IPS DF 6.9 (cell line): ENCODE results near the gene DMAP1.

ENCODE experiments used
- DNase-seq: peaks from one replicate; pipeline ENCODE4 v3.0.0-alpha.2; 2013; ENCODE audit warnings: low read depth, low spot score
- H3K27ac ChIP-seq: one replicate; pipeline ENCODE4 v1.5.1; 2013; ENCODE audit warnings: low read length, control low read depth
- H3K27me3 ChIP-seq: 2 replicates; pipeline ENCODE4 v1.6.1; 2013; ENCODE audit warnings: mild to moderate bottlenecking, low read length; ENCODE audit not compliant: control insufficient read depth, insufficient read depth
- H3K36me3 ChIP-seq: 2 replicates; pipeline ENCODE4 v1.6.1; 2013; ENCODE audit warnings: low read length; ENCODE audit not compliant: control insufficient read depth, insufficient read depth
- H3K4me1 ChIP-seq: 2 replicates; pipeline ENCODE4 v1.6.1; 2013; ENCODE audit warnings: low read length; ENCODE audit not compliant: control insufficient read depth, insufficient read depth
- H3K4me3 ChIP-seq: 2 replicates; pipeline ENCODE4 v1.5.1; 2013; ENCODE audit warnings: mild to moderate bottlenecking, low read length
- H3K9me3 ChIP-seq: 2 replicates; pipeline ENCODE4 v1.6.1; 2013; ENCODE audit warnings: low read length, inconsistent platforms; ENCODE audit not compliant: control insufficient read depth, insufficient read depth
- WGBS: extraction: QIAGEN DNeasy Blood & Tissue Kit; methylation state at CpG from one replicate; pipeline ENCODE4 v1.1.7; 2013; ENCODE audit warnings: mixed read lengths, missing lambda C conversion rate; ENCODE audit not compliant: insufficient read length, insufficient coverage; 5-methylcytosine and 5-hydroxymethylcytosine counted together

DMAP1 gene

DNA sequence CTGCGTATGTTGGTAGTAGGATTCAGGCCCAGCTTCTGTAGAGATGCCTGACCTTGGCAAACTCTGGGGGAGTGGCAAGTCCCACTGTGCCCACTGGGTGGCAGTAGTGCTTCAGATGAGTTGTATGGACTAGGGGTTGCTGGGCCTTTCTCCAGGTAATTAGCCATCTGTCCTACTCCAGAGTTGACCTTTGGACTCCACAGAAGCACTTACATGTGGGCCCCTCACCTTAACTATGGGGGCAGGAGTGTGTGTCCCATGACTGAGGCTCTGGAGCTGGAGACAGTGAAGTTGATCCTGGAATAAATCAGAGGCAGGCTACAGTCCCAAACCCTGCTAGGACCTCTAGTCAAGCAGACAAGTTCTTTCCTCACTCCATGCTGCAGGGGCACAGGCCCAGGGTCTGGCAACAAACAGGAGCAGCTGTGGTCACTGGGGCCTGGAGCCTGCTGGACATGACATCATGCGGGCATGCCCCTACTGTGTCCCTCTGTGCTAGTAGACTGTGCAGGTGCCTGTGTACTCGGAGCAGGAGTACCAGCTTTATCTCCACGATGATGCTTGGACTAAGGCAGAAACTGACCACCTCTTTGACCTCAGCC, 4.6 kb downstream of the DMAP1 start:
- peaks cover 37% of the 10 kb centered on the region for H3K36me3 ChIP-seq
- H3K27ac ChIP-seq = no peak overlapping the region
- 0 out of 2 replicates have a peak, but pooled peaks cover 2% of the 10 kb centered on the region for H3K4me1 ChIP-seq
- WGBS = no CpG with 5 or more reads among the region's 4 CpGs
- H3K9me3 ChIP-seq = no peaks in the 10 kb centered on the region
- no peak overlapping the region for H3K4me3 ChIP-seq
- H3K27me3 ChIP-seq = no peaks in the 10 kb centered on the region
- peak; percentile 63 for DNase-seq

GRCh38 chr1:44218503-44219300, 5.4 kb downstream of the DMAP1 start:
- Histone ChIP-seq H3K27me3 (no peaks in the 10 kb centered on the region), H3K4me1 (0 out of 2 replicates have a peak, but pooled peaks cover 2% of the 10 kb centered on the region), H3K9me3 (no peaks in the 10 kb centered on the region), H3K36me3 (peaks cover 37% of the 10 kb centered on the region), H3K27ac (no peak overlapping the region), H3K4me3 (no peak overlapping the region)
- WGBS = no CpG with 5 or more reads among the region's 24 CpGs
- DNase-seq = no peak

GRCh38 chr1:44219301-44219626, 6.0 kb downstream of the DMAP1 start:
- no CpG with 5 or more reads among the region's 6 CpGs for WGBS
- H3K36me3 ChIP-seq = peaks cover 37% of the 10 kb centered on the region

GRCh38 chr1:44220001-44220751, 6.9 kb downstream of the DMAP1 start:
- no peaks in the 10 kb centered on the region for H3K9me3 ChIP-seq
- H3K27ac ChIP-seq = no peak overlapping the region
- peaks cover 35% of the 10 kb centered on the region for H3K36me3 ChIP-seq
- no peaks in the 10 kb centered on the region for H3K27me3 ChIP-seq
- no peaks in the 10 kb centered on the region for H3K4me1 ChIP-seq
- H3K4me3 ChIP-seq = no peak overlapping the region
- no peak for DNase-seq
- WGBS = no CpG with 5 or more reads among the region's 31 CpGs

More at GRCh38 chr1:44219301-44219626, 6.0 kb downstream of the DMAP1 start:
- Histone ChIP-seq H3K4me1 (no peaks in the 10 kb centered on the region), H3K27ac (no peak overlapping the region), H3K9me3 (no peaks in the 10 kb centered on the region), H3K27me3 (no peaks in the 10 kb centered on the region), H3K4me3 (no peak overlapping the region)
- no peak for DNase-seq

DNA sequence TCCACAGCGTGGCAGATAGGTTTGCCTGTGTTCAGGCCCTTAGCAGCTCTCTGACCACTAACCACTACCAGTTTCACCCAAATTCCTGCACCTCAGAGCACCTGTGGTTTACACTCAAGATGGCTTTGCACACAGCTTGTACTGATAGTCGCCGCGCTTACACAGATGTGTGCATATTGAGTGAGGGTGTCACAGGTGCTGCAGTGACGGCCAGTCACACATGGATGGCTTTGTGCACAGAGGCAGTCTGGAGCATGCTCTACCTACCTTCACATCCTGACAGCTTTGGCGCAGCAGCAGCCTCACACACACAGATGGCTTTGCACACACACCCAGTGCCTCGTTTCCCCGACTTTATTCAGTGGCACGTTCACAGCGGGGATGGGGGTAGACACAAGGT, 7.5 kb downstream of the DMAP1 start:
- Histone ChIP-seq H3K27me3 (no peaks in the 10 kb centered on the region), H3K9me3 (no peaks in the 10 kb centered on the region), H3K36me3 (peaks cover 33% of the 10 kb centered on the region), H3K4me3 (no peak overlapping the region), H3K27ac (no peak overlapping the region), H3K4me1 (no peaks in the 10 kb centered on the region)
- no peak for DNase-seq
- WGBS = no CpG with 5 or more reads among the region's 10 CpGs

GRCh38 chr1:44221769-44222168, 8.5 kb downstream of the DMAP1 start:
- Histone ChIP-seq H3K36me3 (peaks cover 32% of the 10 kb centered on the region), H3K27ac (no peak overlapping the region), H3K4me3 (no peak overlapping the region), H3K9me3 (no peaks in the 10 kb centered on the region), H3K4me1 (no peaks in the 10 kb centered on the region), H3K27me3 (no peaks in the 10 kb centered on the region)
- no peak for DNase-seq
- no CpG with 5 or more reads among the region's 23 CpGs for WGBS

- peaks cover 32% of the 10 kb centered on the region for H3K36me3 ChIP-seq
- H3K27me3 ChIP-seq = no peaks in the 10 kb centered on the region
- no peak overlapping the region for H3K4me3 ChIP-seq
- DNase-seq = no peak
- no CpG with 5 or more reads among the region's 5 CpGs for WGBS
- no peaks in the 10 kb centered on the region for H3K4me1 ChIP-seq
- no peaks in the 10 kb centered on the region for H3K9me3 ChIP-seq
- H3K27ac ChIP-seq = no peak overlapping the region
Observed at GRCh38 chr1:44222397-44223186, 9.3 kb downstream of the DMAP1 start.

DNA sequence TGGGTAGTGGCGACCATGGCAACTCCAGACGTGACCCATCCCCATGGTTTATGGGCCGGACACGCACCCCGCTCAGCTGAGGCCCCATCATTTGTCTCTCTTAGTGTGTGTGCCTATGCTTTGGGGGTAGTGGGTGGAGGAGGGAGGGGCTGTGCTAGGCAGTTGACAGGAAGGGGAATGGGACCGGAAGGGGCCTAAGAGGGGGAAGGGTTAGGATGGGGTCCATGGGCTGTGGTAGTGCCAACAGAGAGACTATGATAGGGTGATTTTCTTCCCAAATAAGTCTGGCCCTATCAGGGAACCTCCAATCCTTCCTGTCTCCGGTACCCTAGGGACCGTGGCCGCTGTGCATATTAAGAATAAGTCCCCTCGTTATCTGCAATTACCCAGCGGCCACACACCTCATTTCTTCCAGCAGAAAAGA, 9.9 kb downstream of the DMAP1 start:
- no peak overlapping the region for H3K27ac ChIP-seq
- no peaks in the 10 kb centered on the region for H3K27me3 ChIP-seq
- DNase-seq = no peak
- no peaks in the 10 kb centered on the region for H3K4me1 ChIP-seq
- H3K9me3 ChIP-seq = no peaks in the 10 kb centered on the region
- H3K4me3 ChIP-seq = no peak overlapping the region
- no CpG with 5 or more reads among the region's 11 CpGs for WGBS
- H3K36me3 ChIP-seq = peaks cover 30% of the 10 kb centered on the region

GRCh38 chr1:44225761-44226160, 12.5 kb downstream of the DMAP1 start:
- Histone ChIP-seq H3K27me3 (no peaks in the 10 kb centered on the region), H3K4me1 (no peaks in the 10 kb centered on the region), H3K9me3 (no peaks in the 10 kb centered on the region), H3K36me3 (peaks cover 6% of the 10 kb centered on the region; the same call in 1 of the 2 replicates), H3K27ac (no peak overlapping the region), H3K4me3 (no peak overlapping the region)
- DNase-seq = no peak
- WGBS = no CpG with 5 or more reads among the region's 2 CpGs

GRCh38 chr1:44227211-44227610, 13.9 kb downstream of the DMAP1 start:
- no peak for DNase-seq
- no peaks in the 10 kb centered on the region for H3K9me3 ChIP-seq
- no peaks in the 10 kb centered on the region for H3K4me1 ChIP-seq
- no peaks in the 10 kb centered on the region for H3K27me3 ChIP-seq
- H3K4me3 ChIP-seq = no peak overlapping the region
- no peaks in the 10 kb centered on the region for H3K36me3 ChIP-seq
- WGBS = no CpG with 5 or more reads among the region's 1 CpG
- no peak overlapping the region for H3K27ac ChIP-seq
